ENCODE results near the gene CSNK1G1.

The CSNK1G1 gene

GRCh38 chr15:64288577-64288976 is 67.4 kb downstream of the CSNK1G1 start:
- TF ChIP-seq EZH2phosphoT487 (IDR thresholded peaks at IDR 0.05; ENCODE audit: low read depth) (no peak), CTCF (IDR thresholded peaks at IDR 0.05; ENCODE audit: low read depth, low read length) (no peak)
- no peaks in the 10 kb centered on the region for H3K27me3 ChIP-seq (ENCODE audit: low read depth, low read length)
- no peak overlapping the region for H3K4me3 ChIP-seq (ENCODE audit: low read length)
- H3K4me2 ChIP-seq (ENCODE audit: low read length): no peak overlapping the region
- H3K36me3 ChIP-seq (replicated peaks; ENCODE audit: low read depth, low read length): no peaks in the 10 kb centered on the region
- no peaks in the 10 kb centered on the region for H3K4me1 ChIP-seq (ENCODE audit: low read length)
- H2AFZ ChIP-seq (ENCODE audit: low read depth, low read length): no peak overlapping the region
- H3K9ac ChIP-seq (ENCODE audit: low read length): no peak overlapping the region
- H3K27ac ChIP-seq (ENCODE audit: low read length): no peak overlapping the region
- H3K79me2 ChIP-seq (ENCODE audit: low read length): peaks cover 14% of the 10 kb centered on the region; the same call in 1 of the 2 replicates
- no peaks in the 10 kb centered on the region for H3K9me3 ChIP-seq (ENCODE audit: insufficient read depth, low read length)
- peaks cover 5% of the 10 kb centered on the region; the same call in 1 of the 2 replicates for H4K20me1 ChIP-seq (ENCODE audit: insufficient read depth, low read length)

- H3K9ac ChIP-seq (ENCODE audit: low read length): no peak overlapping the region
- H3K36me3 ChIP-seq (replicated peaks; ENCODE audit: low read depth, low read length): no peaks in the 10 kb centered on the region
- H3K9me3 ChIP-seq (ENCODE audit: insufficient read depth, low read length): no peaks in the 10 kb centered on the region
- H3K27ac ChIP-seq (ENCODE audit: low read length): no peak overlapping the region
- no peaks in the 10 kb centered on the region for H3K27me3 ChIP-seq (ENCODE audit: low read depth, low read length)
- peaks cover 5% of the 10 kb centered on the region; the same call in 1 of the 2 replicates for H4K20me1 ChIP-seq (ENCODE audit: insufficient read depth, low read length)
- TF ChIP-seq EZH2phosphoT487 (IDR thresholded peaks at IDR 0.05; ENCODE audit: low read depth): no peak
- TF ChIP-seq CTCF (IDR thresholded peaks at IDR 0.05; ENCODE audit: low read depth, low read length): no peak
- no peak overlapping the region for H3K4me3 ChIP-seq (ENCODE audit: low read length)
- no peak overlapping the region for H3K4me2 ChIP-seq (ENCODE audit: low read length)
- no peak overlapping the region for H2AFZ ChIP-seq (ENCODE audit: low read depth, low read length)
- no peaks in the 10 kb centered on the region for H3K4me1 ChIP-seq (ENCODE audit: low read length)
- peaks cover 14% of the 10 kb centered on the region; the same call in 1 of the 2 replicates for H3K79me2 ChIP-seq (ENCODE audit: low read length)
Observed at GRCh38 chr15:64287953-64288352, 68.0 kb downstream of the CSNK1G1 start.

- H2AFZ ChIP-seq (ENCODE audit: low read depth, low read length): no peak overlapping the region
- no peaks in the 10 kb centered on the region for H3K36me3 ChIP-seq (replicated peaks; ENCODE audit: low read depth, low read length)
- H3K27me3 ChIP-seq (ENCODE audit: low read depth, low read length): no peaks in the 10 kb centered on the region
- H3K9me3 ChIP-seq (ENCODE audit: insufficient read depth, low read length): no peaks in the 10 kb centered on the region
- H4K20me1 ChIP-seq (ENCODE audit: insufficient read depth, low read length): peaks cover 5% of the 10 kb centered on the region; the same call in 1 of the 2 replicates
- no peak overlapping the region for H3K9ac ChIP-seq (ENCODE audit: low read length)
- H3K4me3 ChIP-seq (ENCODE audit: low read length): no peak overlapping the region
- H3K27ac ChIP-seq (ENCODE audit: low read length): no peak overlapping the region
- no peak overlapping the region for H3K4me2 ChIP-seq (ENCODE audit: low read length)
- TF ChIP-seq EZH2phosphoT487 (IDR thresholded peaks at IDR 0.05; ENCODE audit: low read depth) (no peak), CTCF (IDR thresholded peaks at IDR 0.05; ENCODE audit: low read depth, low read length) (no peak)
- H3K79me2 ChIP-seq (ENCODE audit: low read length): peaks cover 8% of the 10 kb centered on the region; the same call in 1 of the 2 replicates
- no peaks in the 10 kb centered on the region for H3K4me1 ChIP-seq (ENCODE audit: low read length)
Observed at GRCh38 chr15:64286473-64286872, 69.5 kb downstream of the CSNK1G1 start.

- Histone ChIP-seq H3K27ac (ENCODE audit: low read length) (no peak overlapping the region), H3K4me1 (ENCODE audit: low read length) (no peaks in the 10 kb centered on the region), H3K9ac (ENCODE audit: low read length) (no peak overlapping the region), H2AFZ (ENCODE audit: low read depth, low read length) (no peak overlapping the region), H3K9me3 (ENCODE audit: insufficient read depth, low read length) (no peaks in the 10 kb centered on the region), H3K79me2 (ENCODE audit: low read length) (peaks cover 8% of the 10 kb centered on the region; the same call in 1 of the 2 replicates), H3K4me2 (ENCODE audit: low read length) (no peak overlapping the region), H3K36me3 (replicated peaks; ENCODE audit: low read depth, low read length) (no peaks in the 10 kb centered on the region), H3K27me3 (ENCODE audit: low read depth, low read length) (no peaks in the 10 kb centered on the region), H4K20me1 (ENCODE audit: insufficient read depth, low read length) (peaks cover 5% of the 10 kb centered on the region; the same call in 1 of the 2 replicates), H3K4me3 (ENCODE audit: low read length) (no peak overlapping the region)
- TF ChIP-seq CTCF (IDR thresholded peaks at IDR 0.05; ENCODE audit: low read depth, low read length): no peak
- no peak for TF ChIP-seq EZH2phosphoT487 (IDR thresholded peaks at IDR 0.05; ENCODE audit: low read depth)
Observed at GRCh38 chr15:64285871-64286270, 70.1 kb downstream of the CSNK1G1 start.

Measured in OCI-LY3 (cell line).